GM12872 (cell line): ENCODE measurements around the gene PRKD2.

Experiments
- TF ChIP-seq, protein P1 (sequence below): IDR thresholded peaks from 3 replicates; pipeline ENCODE4 v1.5.1; 2011; ENCODE audit warnings: low read depth, mild to moderate bottlenecking, low read length, moderate library complexity; ENCODE audit not compliant: insufficient read depth

PRKD2 gene

DNA sequence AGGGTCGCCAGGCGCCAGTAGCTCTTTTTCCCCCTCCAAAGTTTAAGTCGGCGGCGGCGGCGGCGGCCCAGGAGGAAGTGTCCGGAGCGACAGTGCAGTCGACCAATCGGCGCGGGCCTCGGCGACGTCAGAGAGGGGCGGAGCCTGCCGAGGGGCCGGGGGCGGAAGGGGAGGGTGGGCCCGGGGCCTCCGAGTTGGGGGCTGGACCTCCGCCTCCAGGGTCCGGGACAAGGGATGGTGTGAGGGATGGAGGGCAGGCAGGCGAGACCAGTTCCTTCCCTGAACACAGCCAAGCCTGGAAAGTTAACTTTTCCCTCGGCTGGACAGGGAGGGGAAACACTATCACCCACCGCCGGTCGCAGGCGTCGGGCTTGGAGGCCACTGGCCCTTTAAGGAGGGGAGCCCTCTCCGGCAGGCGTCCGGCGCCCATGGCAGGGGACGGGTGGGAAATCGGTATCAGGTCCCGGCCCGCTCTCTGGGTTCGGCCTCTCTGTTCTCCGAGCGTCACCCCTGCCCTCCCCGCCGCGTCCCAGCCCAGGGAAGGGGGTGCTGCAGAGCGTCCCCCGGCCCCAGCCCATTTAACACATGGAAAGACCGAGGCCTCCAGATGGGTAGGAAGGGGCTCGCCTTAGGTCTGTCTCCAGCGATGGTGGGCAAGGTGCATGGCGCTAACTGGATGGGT, at the start of gene PRKD2:
Gene PRKD2, minus strand, starts transcription at position 81 of the 682 bp plus-strand sequence. CDS start 744 bp downstream, outside the sequence.
- TF ChIP-seq, protein P1, sequence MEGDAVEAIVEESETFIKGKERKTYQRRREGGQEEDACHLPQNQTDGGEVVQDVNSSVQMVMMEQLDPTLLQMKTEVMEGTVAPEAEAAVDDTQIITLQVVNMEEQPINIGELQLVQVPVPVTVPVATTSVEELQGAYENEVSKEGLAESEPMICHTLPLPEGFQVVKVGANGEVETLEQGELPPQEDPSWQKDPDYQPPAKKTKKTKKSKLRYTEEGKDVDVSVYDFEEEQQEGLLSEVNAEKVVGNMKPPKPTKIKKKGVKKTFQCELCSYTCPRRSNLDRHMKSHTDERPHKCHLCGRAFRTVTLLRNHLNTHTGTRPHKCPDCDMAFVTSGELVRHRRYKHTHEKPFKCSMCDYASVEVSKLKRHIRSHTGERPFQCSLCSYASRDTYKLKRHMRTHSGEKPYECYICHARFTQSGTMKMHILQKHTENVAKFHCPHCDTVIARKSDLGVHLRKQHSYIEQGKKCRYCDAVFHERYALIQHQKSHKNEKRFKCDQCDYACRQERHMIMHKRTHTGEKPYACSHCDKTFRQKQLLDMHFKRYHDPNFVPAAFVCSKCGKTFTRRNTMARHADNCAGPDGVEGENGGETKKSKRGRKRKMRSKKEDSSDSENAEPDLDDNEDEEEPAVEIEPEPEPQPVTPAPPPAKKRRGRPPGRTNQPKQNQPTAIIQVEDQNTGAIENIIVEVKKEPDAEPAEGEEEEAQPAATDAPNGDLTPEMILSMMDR: no peak

DNA sequence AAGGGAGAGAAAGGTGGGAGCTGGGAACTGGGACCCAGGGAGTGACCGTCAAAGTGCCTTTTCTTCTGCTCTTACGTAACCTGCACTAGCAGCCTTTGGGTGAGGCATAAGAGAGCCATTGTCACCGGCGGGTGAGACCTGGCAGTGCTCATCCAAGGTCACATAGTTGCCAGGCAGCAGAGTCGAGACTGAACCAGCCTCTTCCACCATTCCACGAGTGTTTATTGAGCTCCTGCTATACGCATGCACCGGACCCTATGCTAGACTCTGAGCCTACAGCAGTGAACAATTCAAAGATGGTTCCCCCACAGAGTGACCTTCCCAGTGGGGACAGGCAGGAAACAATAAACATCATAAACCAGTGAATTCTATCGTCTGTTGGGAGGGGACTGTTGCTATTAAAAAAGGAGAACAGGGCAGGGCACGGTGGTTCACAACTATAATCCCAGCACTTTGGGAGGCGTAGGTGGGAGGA, 47.9 kb upstream of the PRKD2 start:
- TF ChIP-seq, protein P1: no peak

DNA sequence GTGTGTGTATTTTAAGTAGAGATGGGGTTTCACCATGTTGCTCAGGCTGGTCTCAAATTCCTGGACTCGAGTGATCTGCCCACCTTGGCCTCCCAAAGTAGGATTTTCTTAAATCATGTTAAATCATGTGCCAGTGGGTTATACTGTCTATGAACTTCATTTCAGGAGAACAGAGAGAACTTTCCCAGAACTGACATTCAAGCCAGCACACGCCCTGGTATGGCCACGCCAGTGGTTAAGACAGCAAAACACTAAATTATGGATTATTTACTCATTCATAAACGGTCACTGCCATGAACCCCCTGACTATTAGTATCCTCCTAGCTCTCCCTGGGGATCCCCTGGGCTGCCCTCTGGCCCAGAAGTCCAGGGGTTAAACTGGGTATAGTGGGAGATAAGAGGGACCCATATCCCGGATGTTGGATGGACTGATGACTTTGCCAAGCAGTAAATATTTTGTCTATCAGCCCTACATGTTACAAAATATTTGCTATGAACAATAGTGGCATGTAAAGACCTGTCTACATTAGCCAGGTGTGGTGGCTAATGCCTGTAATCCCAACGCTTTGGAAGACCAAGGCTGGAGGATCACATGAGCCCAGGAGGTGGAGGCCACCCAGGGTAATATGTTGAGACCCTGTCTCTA, 45.5 kb upstream of the PRKD2 start:
- TF ChIP-seq, protein P1: no peak

DNA sequence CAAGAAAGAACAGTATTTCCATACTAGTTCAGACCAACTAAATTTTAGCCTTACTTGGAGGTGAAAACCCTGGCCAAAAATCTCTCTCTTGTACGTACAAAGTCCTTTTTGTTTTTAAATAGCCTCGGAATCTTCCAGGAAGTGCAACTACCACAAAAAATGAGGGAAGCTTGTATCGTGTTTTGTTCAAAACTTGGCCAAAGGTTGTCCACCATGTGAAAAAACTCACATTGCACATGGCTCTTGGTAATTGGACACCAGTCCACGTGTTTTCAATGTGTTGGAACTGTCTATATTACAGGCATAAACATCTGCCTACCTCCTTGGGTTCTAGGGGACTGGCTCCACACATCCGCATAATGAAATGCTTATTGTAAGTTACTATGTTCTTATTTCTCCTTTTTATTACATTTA, 44.5 kb upstream of the PRKD2 start:
- TF ChIP-seq, protein P1: no peak

DNA sequence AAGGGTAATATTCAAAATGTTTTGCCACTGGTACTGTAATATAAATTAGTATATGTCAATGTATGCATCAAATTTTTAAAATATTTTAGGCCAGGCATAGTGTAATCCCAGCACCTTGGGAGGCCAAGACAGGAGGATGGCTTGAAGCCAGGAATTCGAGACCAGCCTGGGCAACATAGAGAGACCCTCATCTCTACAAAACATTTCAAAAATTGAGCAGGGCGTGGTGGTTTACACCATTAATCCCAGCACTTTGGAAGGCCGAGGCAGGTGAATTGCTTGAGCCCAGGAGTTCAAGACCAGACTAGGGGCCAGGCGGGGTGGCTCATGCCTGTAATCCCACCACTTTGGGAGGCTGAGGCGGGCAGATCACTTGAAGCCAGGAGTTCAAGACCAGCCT, 43.4 kb upstream of the PRKD2 start:
- TF ChIP-seq, protein P1: no peak

DNA sequence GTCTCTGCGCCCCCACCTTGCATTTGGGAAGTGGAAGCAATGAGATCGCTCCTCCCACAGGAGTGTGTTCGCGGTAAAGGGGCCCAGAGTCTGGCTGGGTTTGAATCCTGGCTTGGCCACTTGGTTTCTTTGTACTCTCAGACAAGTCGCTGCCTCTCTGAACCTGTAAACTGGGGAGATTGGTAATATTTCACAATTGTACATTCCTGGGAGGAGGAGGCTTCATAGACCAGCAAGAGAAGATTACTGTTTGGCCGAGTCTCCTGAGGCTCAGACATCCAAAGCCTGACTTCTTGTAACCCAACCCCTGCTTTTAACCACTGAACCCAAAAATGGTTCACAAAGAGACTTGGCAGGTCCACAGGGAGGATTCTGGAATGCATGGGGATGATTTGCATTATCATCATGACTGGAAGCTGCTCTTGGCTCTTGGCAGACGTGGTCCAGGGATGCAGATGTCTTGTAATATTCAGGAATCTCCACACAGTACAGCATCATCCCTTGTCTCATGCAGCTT, 43.0 kb upstream of the PRKD2 start:
- TF ChIP-seq, protein P1: no peak

DNA sequence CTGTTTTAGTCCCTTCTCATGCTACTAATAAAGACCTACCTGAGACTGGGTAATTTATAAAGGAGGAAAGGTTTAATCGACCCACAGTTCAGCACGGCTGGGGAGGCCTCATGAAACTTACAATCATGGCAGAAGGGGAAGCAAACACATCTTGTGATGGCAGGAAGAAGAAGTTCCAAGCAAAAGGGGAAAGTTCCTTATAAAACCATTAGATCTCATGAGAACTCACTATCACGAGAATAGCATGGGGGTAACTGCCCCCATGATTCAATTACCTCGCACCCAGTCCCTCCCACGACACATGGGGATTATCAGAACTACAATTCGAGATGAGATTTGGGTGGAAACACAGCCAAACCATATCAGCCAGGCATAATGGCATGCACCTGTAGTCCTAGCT, 42.3 kb upstream of the PRKD2 start:
- TF ChIP-seq, protein P1: no peak
